ENCODE measurements around the gene LTBP3.

- TF ChIP-seq CTCF (IDR thresholded peaks at IDR 0.05; ENCODE audit: low read depth, low read length) (no peak), MAX (IDR thresholded peaks at IDR 0.05; ENCODE audit: low read depth, low read length) (no peak)
These were observed 55.4 kb downstream of the LTBP3 start for GRCh38 chr11:65502555-65503367.
